ENCODE measurements around the gene SSTR5. TPM values are rescaled to one million over a fixed set of nuclear protein-coding genes. Genes with fewer than 3 reads are reported as not detected.

Gene SSTR5
- polyA plus RNA-seq, 1 experiment = not detected

DNA sequence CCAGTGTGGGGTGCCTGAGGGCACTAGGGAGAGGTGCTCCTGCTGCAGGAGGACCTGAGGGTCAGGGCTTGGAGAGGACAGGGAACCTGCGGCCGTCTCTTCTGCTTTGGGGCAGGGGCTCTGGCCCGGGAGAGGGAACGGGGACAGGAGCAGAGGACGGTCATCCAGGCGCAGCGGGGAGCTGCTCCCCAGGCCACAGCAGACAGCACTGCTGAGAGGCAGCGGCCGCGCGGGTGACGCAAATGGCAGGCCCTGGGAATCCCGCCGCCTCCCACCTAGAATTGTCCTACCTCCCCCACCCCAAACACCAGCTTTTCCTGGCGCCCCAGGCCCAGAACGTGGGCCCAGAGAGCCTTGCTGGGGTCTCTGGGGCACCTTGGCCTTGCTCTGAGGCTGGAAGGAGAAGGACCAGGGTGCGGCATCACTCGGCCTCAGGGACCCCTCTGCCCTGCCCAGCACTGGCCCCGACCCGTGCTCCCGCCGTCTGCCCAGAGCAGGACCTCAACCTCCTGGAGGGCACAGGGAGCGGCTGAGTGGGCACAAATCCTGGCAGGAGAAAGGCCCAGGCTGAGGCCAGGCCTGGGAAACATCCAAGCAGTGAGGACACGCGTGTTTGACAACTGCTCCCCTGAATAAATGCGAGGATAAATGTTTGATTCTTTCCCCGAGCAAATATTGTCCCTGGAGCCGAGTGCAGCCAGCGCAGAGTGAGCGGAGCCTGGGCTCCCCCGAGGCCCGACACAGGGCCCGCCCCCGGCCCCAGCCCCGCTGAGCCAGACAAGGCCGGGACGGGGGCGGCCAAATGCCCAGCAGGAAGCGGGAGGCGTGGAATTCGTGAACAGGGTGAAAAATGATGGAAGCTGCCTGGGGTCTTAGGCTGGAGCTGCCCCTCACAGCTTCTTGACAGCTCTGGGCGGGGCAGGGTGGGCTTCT lies 8.5 kb downstream of the SSTR5 start:
- H3K27me3 ChIP-seq (ENCODE audit: control insufficient read depth, insufficient read depth, low read length) = peaks cover 15% of the 10 kb centered on the region
- TF ChIP-seq, protein P1, sequence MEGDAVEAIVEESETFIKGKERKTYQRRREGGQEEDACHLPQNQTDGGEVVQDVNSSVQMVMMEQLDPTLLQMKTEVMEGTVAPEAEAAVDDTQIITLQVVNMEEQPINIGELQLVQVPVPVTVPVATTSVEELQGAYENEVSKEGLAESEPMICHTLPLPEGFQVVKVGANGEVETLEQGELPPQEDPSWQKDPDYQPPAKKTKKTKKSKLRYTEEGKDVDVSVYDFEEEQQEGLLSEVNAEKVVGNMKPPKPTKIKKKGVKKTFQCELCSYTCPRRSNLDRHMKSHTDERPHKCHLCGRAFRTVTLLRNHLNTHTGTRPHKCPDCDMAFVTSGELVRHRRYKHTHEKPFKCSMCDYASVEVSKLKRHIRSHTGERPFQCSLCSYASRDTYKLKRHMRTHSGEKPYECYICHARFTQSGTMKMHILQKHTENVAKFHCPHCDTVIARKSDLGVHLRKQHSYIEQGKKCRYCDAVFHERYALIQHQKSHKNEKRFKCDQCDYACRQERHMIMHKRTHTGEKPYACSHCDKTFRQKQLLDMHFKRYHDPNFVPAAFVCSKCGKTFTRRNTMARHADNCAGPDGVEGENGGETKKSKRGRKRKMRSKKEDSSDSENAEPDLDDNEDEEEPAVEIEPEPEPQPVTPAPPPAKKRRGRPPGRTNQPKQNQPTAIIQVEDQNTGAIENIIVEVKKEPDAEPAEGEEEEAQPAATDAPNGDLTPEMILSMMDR (IDR thresholded peaks at IDR 0.05; ENCODE audit: low read depth, low read length) = no peak
- no peak overlapping the region for H3K4me3 ChIP-seq (ENCODE audit: low read depth, low read length)
- POLR2A ChIA-PET = no interaction called here
- H3K9me3 ChIP-seq (ENCODE audit: control insufficient read depth, insufficient read depth, low read length) = peaks cover 47% of the 10 kb centered on the region
- CTCF ChIA-PET = no interaction called here
- no peak overlapping the region for H3K27ac ChIP-seq (ENCODE audit: low read depth, low read length)
- DNase-seq (ENCODE audit: low read depth, low spot score) = no peak

DNA sequence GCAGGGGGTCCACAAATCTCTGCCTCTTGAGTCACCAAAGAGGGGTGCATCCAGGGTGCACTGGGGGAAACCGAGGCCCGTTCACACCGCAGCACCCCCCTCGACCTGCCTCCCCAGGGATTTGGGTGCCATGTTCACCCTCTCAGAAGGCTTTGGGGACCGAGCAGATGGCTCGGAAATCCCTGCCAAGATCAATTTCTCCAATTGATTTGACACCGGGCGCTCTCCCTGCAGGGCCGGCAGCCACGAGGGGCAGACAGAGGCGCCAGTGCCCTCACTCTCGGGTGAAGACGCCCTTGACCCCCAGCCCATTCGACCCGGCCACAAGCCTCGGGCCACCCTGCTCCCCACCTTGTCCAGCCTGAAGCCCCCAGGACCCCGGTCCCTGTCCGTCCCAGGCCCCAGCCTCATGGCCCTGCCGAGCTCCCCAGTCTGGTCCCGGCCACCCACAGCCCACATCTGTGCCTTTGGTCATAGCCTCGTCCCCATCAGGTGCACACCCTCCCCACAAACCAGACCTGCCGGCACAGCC lies 9.3 kb downstream of the SSTR5 start:
- TF ChIP-seq, protein P1 (IDR thresholded peaks at IDR 0.05; ENCODE audit: low read depth, low read length) = no peak
- no peak for DNase-seq (ENCODE audit: low read depth, low spot score)
- ChIA-PET CTCF (no interaction called here), POLR2A (no interaction called here)
- H3K27me3 ChIP-seq (ENCODE audit: control insufficient read depth, insufficient read depth, low read length) = peaks cover 14% of the 10 kb centered on the region
- no peak overlapping the region for H3K4me3 ChIP-seq (ENCODE audit: low read depth, low read length)
- H3K9me3 ChIP-seq (ENCODE audit: control insufficient read depth, insufficient read depth, low read length) = peaks cover 47% of the 10 kb centered on the region
- H3K27ac ChIP-seq (ENCODE audit: low read depth, low read length) = no peak overlapping the region

DNA sequence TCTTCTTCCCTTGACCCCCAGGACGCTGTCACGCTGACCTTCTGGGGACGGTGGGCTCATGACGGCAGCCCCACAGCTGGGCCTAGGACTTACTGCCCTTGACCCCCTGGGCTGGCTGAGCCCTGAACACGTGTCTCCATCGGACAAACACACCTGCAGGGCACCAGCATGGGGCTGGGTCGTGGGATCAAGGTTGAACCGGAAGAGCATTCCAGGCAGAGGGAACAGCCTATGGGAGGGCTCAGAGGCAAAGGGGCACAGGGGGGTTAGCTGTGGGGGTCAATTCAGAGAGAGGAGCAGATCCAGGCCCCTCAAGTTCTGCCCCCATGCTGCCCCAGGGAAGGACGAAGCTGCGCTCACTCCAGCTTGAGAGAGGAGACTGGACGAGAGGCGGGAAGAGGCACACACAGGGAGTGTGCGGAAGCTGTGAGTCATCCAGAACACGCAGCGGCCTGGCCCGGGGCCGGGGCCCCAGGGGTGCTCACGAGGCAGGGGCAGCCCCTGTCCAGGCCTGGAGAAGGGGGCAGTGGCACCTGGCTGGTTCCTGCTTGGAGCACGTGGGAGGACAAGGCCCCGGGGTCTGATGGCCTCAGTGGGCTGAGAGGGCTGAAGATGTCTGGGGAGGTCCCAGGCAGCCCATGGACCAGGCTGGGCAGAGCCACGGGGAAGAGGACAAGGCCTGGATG lies 9.9 kb downstream of the SSTR5 start:
- DNase-seq (ENCODE audit: low read depth, low spot score) = no peak

DNA sequence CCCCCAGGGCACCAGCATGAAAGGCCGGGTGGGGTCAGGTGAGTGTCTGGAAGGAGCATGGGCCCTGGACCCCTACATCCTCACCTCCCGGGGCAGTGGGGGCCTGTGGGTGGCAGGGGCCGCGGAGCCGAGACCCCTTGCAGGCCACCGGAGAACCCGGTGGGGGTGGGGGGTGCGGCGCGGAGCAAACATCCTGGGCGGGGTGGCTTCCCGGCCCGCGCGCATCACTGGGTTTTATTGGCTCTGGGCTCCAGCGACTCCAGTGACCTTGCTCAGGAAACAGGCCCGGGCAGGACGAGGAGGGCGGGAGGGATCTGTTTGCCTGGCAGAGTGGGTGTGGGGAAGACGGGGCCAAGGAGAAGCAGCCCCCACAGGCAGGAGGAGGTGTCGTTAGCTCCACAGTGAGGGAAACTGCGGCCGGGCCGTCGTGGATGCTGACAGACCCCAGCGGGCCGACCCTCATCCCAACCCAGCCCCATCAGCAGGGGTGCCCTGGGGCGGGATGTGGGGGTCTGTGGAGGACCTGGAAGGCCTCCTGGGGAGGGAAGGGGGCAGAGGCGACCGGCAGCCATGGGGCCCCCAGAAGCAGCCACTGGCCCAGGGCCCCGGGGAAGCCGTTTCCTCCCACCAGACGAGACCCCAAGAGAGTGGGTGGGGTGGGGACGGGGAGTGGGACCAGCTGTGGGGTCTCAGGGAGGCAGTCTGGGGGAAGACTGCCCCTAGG lies 10.6 kb downstream of the SSTR5 start:
- TF ChIP-seq, protein P1 (IDR thresholded peaks at IDR 0.05; ENCODE audit: low read depth, low read length) = no peak

More for the DNA sequence above, 9.9 kb downstream of the SSTR5 start:
- Histone ChIP-seq H3K4me3 (ENCODE audit: low read depth, low read length) (no peak overlapping the region), H3K9me3 (ENCODE audit: control insufficient read depth, insufficient read depth, low read length) (peaks cover 47% of the 10 kb centered on the region), H3K27ac (ENCODE audit: low read depth, low read length) (no peak overlapping the region), H3K27me3 (ENCODE audit: control insufficient read depth, insufficient read depth, low read length) (peaks cover 11% of the 10 kb centered on the region)
- TF ChIP-seq, protein P1 (IDR thresholded peaks at IDR 0.05; ENCODE audit: low read depth, low read length) = no peak
- POLR2A ChIA-PET = no interaction called here
- CTCF ChIA-PET = no interaction called here

More for the DNA sequence above, 10.6 kb downstream of the SSTR5 start:
- Histone ChIP-seq H3K4me3 (ENCODE audit: low read depth, low read length) (no peak overlapping the region), H3K27ac (ENCODE audit: low read depth, low read length) (no peak overlapping the region), H3K27me3 (ENCODE audit: control insufficient read depth, insufficient read depth, low read length) (peaks cover 15% of the 10 kb centered on the region), H3K9me3 (ENCODE audit: control insufficient read depth, insufficient read depth, low read length) (peaks cover 47% of the 10 kb centered on the region)
- POLR2A ChIA-PET = no interaction called here
- DNase-seq (ENCODE audit: low read depth, low spot score) = no peak
- CTCF ChIA-PET = no interaction called here

Data from AG04450 (cell line).